Activated CD4-positive, alpha-beta T cell treated with anti-CD3 and anti-CD28 coated beads, Interleukin-2, amount 50 U/mL, for 16 hours (primary cell): ENCODE results near the gene PGLYRP4.
"Not testable (repeated sequence)": the region's sequence is repeated elsewhere in the genome, so short reads cannot be mapped to it uniquely, and the experiment has no call there.

Source experiments
- DNase-seq: peaks from one replicate; pipeline ENCODE4 v3.0.0-alpha.2; 2020

The PGLYRP4 gene

DNA sequence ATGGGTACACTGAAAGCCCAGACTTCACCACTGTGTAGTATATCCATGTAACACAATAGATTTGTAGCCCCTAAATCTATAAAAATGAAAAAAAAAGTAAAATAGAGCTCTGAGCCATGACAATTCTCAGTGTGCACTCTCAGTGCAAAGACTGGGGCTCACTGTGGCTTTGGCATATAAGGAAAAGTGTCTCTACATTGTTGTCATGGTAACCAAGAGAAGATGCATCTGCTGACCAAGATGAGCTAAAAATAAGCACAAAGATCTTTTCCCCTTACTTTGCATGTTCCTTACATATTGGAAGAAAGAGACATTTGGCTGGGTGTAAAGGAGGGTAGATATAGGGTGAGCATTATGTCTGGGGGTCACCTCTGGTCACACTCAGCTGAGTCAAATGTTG is 12.0 kb downstream of the PGLYRP4 start:
- no peak for DNase-seq

DNA sequence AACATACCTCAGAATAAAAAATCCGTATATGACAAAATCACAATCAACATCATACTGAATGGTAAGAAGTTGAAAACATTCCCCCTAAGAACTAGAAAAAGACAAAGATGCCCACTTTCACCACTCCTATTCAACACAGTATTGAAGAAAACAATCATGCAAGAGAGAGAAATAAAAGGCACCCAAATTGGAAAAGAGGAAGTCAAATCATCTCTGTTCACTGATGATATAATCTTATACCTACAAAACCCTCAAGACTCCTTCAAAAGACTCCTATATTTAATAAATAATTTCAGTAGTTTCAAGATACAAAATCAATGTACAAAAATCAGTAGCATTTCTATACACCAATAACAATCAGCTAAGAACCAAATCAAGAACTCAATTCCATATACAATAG is 14.7 kb downstream of the PGLYRP4 start:
- DNase-seq: no peak

DNA sequence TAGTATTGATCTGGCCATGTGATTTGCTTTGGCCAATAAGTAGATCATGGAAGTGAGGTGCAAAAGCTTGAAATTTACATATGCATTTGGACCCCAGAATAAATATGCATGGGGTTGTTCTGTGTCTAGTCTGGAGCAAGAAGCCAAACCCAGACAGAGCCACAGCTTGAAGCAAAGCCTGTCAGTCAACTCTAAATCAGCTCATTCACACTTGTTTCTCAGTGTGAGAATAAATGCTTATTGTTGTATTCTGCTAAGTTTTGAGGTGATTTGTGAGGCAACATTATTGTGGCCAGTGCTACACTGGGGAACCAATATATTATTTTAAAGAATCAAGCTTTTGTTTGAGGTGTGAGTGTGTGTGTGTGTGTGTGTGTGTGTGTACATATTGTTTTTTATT is 23.7 kb downstream of the PGLYRP4 start:
- no peak for DNase-seq

DNA sequence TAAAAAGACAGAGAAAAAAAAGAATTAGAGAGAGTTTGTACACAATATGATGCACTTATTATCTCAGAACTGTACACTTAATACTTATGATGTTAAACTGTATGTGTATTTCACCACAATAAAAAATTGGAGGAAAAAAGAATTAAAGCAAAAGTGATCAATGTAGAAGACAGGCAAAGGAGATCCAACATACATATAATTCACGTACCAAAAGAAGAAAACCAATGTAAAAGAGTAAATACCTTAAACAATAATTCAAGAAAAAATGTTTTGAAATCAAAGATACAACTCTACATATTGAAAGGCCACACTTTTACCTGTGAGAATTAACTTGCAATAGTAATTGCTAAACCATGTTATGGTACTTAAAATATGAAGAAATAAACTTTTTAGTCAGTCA is 26.1 kb downstream of the PGLYRP4 start:
- no peak for DNase-seq

DNA sequence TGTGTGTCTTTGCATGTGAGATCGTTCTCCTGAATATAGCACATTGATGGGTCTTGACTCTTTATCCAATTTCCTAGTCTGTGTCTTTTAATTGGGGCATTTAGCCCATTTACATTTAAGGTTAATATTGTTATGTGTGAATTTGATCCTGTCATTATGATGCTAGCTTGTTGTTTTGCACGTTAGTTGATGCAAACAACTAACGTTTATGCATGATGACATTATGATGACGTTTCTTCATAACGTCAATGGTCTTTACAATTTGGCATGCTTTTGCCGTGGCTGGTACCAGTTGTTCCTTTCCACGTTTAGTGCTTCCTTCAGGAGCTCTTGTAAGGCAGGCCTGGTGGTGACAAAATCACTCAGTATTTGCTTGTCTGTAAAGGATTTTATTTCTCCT is 30.5 kb downstream of the PGLYRP4 start:
- not testable (repeated sequence) for DNase-seq

DNA sequence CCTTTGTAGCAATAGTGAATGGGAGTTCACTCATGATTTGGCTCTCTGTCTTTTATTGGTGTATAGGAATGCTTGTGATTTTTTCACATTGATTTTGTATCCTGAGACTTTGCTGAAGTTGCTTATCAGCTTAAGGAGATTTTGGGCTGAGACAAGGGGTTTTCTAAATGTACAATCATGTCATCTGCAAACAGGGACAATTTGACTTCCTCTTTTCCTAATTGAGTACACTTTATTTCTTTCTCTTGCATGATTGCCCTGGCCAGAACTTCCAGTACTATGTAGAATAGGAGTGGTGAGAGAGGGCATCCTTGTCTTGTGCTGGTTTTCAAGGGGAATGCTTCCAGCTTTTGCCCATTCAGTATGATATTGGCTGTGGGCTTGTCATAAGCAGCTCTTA is 32.6 kb downstream of the PGLYRP4 start:
- not testable (repeated sequence) for DNase-seq

DNA sequence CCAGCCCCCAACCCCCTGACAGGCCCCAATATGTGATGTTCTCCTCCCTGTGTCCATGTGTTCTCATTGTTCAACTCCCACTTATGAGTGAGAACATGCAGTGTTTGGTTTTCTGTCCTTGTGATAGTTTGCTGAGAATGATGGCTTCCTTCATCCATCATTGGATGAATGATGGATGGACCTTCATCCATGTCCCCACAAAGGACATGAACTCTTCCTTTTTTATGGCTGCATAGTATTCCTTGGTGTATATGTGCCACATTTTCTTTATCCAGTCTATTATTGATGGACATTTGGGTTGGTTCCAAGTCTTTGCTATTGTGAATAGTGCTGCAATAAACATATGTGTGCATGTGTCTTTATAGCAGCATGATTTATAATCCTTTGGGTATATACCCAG is 34.3 kb downstream of the PGLYRP4 start:
- DNase-seq: not testable (repeated sequence)

DNA sequence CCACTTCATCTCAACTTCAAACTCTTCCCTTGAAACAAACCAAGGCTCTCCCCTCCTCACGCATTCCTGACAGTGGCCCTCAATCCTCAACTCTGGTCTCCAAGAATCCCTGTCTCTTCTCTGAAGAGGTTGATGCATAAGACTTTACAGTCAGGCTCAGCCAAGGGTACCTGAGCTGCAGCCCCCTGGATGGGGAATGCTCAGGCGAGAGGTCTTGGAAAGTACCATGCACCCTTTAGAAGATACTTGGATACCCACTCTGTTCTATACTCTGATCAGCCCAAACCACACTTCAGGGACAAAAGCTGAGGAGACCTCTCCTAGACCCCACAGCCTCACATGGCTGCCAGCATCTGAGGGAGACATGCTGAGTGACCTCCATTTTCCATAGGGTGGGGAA is 35.4 kb downstream of the PGLYRP4 start:
- DNase-seq: no peak

DNA sequence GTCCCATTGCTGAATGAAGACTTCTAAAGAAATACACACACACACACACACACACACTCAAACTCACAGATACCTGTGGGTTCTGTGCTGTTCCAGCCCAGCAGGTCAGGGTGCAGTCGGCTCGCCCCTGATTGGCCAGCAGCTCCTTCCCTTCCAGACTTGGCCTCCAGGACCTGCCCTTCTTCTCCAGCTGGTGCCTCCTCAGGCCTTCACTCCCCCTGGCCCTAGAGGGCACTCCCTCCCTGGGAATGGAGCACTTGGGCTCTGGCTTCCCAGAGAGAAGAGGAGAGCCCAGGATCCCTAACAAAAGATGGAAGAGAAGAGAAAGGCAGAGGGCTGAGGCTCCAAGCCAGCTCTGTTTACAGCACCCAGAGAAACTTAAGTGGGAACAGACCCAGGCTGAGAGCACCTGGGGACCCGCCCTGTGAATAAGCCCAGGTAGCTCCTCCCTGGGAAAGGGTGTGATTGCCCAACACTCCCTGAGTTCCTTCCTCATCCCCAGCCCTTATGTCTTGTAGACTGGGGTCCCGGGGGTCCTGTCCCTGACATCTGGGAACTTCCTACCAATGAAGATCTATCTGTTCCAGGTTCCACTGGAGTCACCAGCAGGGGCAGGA is 36.0 kb downstream of the PGLYRP4 start, which contains the start of gene PGLYRP3:
Gene PGLYRP3, minus strand, starts transcription at position 383 of the 617 bp plus-strand sequence. CDS start 2,287 bp downstream, outside the sequence.
- no peak for DNase-seq

DNA sequence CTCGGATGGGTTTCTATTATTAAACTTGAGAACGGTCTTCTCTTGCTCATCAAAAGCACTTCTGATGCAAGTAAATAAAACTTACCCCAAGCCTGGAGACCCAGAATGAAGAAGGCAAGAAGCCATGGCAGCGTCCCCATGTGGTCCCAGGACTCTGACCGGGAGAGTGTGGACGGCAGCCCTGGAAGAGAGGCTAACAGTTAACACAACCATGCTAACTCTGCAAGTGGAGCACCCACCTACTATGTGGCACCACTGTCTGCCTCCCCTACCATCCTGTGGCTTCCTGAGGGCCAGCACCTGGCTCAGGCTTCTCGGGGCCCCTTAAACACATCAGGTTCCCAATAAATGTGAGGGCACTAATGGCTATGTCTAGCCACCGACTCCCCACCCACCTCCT is 38.1 kb downstream of the PGLYRP4 start:
- DNase-seq: no peak

DNA sequence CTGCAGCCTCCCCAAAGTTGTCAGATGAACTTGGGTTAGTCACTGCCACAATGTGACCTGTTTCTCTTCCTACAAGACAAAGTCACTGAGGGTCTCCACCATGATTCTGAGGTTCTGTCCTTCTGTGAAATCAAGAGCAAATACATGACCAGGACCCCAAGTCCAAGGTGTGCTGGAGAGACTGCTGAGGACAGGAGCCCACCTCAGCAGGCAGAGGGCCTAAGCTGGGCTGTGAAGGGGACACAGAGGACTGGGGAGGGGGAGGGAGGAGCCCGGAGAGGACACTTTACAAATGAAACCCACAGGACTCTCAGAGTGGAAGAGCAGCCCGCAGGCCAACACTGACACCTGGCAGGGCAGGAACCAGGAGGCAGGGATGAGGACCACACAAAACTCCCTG is 39.2 kb downstream of the PGLYRP4 start:
- no peak for DNase-seq

DNA sequence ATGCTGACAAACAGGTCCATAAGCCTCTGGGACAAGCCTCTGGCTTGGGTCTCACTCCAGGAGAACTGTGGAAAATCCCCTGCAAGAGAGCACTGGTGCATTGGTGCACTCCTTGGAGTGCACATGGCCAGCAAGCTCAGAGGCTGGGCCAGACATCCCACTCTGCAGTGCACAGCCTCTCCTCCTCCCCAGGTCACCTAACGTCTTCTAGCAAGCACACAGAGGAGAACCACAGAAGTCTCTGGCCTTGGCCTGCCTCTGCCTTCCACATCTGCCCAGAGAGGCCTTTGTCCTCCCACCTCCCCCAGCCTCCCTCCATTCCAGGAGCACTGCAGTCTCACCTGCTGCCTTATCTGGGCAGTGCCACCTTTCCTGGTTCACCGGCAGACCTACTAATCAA is 40.1 kb downstream of the PGLYRP4 start:
- no peak for DNase-seq

DNA sequence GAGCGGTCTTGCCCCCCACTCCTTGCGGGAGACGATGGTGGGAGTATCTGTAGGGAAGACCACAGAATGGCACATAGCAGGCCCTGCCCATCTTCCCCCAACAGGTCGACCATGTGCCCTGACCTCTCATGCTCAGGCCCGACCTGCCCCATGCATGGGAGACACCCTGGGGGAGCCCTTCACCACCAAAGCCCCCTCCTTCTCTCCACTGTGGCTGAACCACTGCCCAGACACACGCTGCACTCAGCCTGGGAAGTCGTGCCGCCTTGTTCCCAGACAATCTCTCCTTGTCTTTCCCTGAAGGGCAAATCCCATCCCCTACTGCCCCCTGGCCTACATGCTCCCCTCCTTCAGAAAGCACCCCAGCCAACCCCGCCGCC is 41.4 kb downstream of the PGLYRP4 start:
- no peak for DNase-seq

DNA sequence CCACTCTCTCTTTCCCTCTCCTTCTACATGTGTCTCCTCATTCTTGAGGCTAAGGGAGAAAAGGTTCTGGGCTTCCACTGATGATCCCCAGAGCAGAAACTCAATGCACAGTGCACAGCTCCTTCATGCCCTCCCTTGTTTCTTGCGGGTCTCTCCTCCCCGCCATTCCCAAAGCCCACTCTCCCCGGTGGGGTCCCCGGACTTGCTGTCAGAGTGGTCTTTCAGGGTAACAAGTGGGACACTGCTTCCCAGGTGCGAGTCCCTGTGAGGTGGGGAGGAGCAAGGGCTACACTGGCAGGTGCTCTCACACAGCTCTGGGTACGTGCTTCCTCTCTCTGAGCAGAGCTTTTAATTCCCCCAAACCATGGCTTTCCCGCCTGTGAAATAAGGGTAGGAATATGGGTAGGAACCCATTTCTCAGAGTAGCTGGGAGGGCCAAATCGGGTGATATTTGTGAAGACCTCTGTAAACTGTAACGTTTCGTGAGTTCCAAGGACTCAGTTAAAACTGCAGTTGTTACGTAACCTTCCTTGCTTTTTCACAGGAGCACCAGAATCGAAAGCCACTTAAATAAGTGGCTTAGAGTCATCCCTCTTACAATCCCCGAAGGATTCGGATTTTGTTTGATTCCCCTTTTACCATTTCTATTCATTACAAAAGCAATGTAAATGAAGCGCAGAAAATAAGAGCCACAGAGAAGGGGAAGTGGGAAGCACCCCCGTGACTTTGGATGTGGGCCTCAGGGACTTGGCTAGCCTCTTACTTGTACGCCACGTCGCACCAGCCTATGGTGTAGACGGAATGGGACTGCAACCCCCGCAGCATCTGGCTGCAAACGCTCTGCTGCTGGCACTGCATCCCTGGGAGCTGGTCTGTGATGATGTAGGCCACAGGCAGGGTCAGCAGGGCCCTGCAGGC is 42.1 kb downstream of the PGLYRP4 start:
- no peak for DNase-seq

DNA sequence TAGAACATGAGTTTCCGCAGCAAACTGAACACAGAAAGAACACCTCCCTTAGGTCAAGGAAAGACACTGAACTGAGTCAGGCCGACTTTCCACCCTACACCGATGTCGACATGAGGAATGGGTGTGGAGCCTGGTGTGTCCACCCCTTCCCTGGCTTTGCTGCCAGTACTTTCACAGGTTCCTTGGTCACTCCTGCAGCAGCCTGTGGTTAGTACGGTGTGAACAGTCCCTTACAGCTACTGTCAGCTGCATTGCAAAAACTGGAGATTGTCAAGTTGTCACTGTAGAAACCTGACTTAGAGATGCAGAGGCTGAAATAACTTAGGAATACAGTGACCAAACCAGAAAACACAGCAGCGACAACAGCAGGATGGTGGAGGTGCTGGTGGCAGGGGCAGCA is 43.0 kb downstream of the PGLYRP4 start:
- no peak for DNase-seq

DNA sequence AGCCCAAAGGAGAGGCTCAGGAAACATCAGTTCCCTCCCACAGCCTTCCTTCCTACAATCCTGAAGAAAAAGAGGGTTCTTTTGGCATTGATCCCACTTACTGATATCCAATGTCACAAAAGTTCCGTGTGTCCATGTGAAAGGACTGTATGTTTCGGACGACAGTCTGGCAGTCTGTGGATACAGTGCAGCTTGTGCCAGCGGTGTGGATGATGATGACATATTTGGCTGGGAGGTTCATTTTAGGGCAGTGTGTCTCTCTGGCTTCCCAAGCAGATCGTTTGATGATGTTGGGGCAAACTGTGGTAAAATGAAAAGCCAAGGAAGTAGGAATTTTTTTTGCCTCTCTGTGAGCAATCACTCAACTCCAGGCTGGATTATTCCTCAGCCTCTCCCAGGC is 46.3 kb downstream of the PGLYRP4 start:
- DNase-seq: no peak

DNA sequence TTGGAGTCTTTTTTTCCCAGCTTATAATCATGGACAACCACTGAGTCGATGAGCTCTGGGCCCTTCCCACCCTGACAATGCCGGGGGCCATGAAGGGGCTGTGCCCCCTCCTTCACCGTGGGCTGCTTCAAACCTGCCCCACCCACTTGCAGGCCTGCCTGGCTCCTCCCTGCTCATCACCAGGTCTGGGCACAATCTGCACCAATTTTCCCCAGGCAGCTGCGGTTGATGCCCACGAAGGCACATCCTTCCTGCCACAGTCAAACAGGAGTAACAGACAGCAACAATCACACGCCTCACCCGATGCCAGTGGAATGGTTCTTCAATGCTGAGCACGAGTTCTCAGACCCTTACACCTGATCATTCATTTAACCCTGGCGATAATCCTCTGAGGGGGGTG is 54.8 kb downstream of the PGLYRP4 start:
- peak; percentile 48 for DNase-seq

DNA sequence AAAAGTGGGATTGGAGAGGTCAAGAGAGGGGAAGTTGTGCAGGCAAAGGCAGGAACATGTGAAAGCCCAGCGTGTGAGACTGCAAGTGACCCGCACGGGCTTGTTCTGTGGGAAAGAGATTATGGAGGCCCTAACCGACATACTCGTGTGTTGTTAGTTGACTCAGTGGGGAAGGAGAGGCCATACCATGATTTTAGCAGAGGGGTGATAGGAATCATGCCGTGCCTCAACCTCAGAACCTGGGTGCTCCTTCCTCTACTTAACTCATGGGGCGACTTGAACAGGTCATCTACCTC is 55.2 kb downstream of the PGLYRP4 start:
- DNase-seq: no peak

DNA sequence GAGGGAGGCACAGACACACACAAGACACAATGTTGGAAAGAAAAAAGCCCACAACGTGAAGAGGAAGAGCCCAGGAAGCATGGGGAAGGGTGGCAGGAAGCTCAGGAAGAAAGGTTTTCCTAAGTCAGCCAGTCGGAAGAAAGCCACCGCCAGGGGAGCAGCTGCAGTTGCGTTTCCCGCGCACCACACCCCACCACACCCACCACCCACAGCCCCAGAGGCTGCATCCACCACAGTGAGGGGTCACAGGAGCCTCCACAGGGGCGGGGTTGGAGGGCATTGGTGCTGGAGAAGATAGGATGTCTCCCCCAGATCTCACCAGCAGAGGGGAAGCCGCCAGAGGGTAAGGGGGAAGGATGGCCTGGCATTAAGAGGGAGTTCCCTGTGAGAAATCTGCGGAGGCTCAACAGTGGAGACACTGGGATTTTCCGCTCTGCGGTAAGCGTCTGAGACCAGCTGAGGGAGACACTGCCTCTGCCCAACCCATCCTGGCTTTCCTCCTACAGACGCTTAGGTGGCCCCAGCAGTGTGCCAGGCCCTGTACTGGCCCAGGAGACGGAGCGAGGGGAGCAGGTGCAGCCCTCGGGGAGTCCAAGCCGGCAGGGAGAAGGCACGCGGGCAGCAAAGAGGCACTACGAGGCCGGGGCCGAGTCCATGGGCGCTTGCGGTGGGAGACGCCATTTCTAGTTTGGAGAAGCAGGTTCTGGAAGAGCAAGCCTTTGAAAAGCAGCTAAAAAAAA is 55.7 kb downstream of the PGLYRP4 start:
- no peak for DNase-seq

DNA sequence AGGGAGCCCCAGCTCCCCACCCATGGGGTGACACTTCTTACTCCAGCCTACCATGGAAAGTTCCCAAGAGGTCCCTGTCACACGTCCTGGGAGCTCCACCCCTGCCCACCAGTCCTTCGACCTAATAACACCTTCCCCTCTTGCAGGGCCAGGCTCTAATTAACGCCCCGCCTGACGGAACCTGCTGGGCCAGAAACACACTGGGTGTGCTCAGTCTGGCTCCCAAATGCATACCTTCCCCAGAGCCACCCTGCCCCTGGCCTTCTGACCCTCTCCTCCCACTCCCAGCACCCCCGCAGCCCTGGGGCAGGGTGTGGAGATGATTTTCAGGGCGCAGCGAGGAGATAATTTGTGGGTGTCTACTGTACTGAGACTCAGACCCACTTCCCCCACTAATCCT is 56.5 kb downstream of the PGLYRP4 start:
- no peak for DNase-seq

DNA sequence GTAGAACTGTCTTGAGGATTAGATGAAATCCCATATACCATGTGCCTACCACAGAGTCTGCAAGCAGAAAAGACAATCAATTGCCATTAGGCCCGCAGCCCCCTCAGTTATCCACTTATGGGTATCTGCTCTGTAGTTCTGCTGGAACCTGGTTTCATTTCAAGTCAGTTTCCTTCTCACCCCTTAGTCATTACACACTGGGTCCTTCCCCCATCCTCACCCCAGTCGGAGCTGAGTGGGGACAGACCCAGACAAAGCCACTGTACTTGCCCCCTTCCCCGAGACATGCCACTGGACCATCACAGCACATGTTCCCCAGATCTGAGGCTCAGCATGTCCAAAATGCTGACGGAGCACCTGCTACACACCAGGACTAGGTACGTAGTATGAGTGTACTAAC is 57.1 kb downstream of the PGLYRP4 start:
- peak; percentile 66 for DNase-seq

DNA sequence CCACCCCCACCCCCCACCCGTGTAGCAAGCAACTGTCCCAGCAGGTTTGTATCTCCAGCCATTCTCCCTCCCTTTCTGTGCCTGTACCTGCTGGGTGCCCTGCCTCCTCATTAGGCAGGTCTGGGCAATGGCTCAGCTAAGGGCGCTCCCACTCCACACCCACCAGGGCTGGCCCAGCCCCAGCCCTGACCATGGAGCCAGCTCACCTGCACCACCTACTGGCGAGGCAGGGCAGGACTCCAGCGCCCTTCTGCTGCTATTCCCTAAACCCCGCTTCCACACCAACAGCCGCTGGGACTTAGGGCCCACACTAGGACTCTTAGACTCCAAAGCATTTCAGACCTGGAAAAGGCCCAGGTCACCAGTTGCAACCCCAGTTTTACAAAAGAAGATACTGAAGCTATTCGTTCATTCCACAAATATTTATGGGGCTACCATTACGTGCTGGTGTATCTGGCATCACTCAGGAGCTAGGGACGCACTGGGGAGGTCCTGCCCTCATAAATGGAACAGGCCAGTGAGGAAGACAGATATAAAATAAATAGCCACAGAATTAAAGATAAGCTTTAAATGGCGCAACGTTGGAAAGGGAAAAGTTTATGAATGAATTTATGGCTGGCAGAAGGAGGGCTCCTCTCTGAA is 59.9 kb downstream of the PGLYRP4 start:
- peak; percentile 36 for DNase-seq
